ENCODE measurements around the gene TINCR. TPM values are rescaled to one million over a fixed set of nuclear protein-coding genes. Genes with fewer than 3 reads are reported as not detected.

Gene TINCR
- total and polyA plus RNA-seq, 2 of the 13 experiments (the other 11 are each of a cell fraction or from before 2014, with no cell fraction given): 0.17 to 0.33 TPM

GRCh38 chr19:5615756-5616327 is 48.1 kb upstream of the TINCR start:
- H2AFZ ChIP-seq (ENCODE audit: low read length): no peak overlapping the region
- DNase-seq (ENCODE audit: low spot score) (no peak), FAIRE-seq (no peak), ATAC-seq (no peak)
- H4K20me1 ChIP-seq (ENCODE audit: insufficient read depth, low read length): no peaks in the 10 kb centered on the region
- H3K4me1 ChIP-seq (ENCODE audit: insufficient read depth, low read length): peaks cover 27% of the 10 kb centered on the region
- CTCF ChIA-PET (ENCODE audit: low intra/inter-chr PET ratio, low total read pairs): no interaction called here
- no peaks in the 10 kb centered on the region for H3K9me3 ChIP-seq (ENCODE audit: low read length)
- no peak overlapping the region for H3K4me3 ChIP-seq (replicated peaks in 1 of 3; ENCODE audit: insufficient read depth in 1 of 3, low read depth in 2 of 3, low read length in 3 of 3)
- no peak overlapping the region for H3K27ac ChIP-seq (ENCODE audit: extremely low read length, insufficient read depth, low read length)
- no TSS peak for BruUV-seq (replicated peaks)
- in situ Hi-C loops (cut with HindIII; ENCODE audit: extremely low pct_ligation_motif_present, low pct_unique_long_range_greater_than_20kb): no loop called here
- H3K36me3 ChIP-seq (replicated peaks in 1 of 2; ENCODE audit: control insufficient read depth in 1 of 2, insufficient read depth in 2 of 2, low read length in 2 of 2): peaks cover 28 to 74% of the 10 kb centered on the region in 2 experiments
- no peaks in the 10 kb centered on the region for H3K27me3 ChIP-seq (ENCODE audit: control insufficient read depth in 1 of 2, insufficient read depth in 2 of 2, low read length in 2 of 2)
- POLR2A ChIA-PET: no interaction called here
- no peak overlapping the region for H3K4me2 ChIP-seq (ENCODE audit: low read depth, low read length)
- H3K79me2 ChIP-seq (ENCODE audit: insufficient read depth, low read length): peaks cover 38% of the 10 kb centered on the region
- no peak overlapping the region for H3K9ac ChIP-seq (ENCODE audit: insufficient read depth, low read depth, low read length)
- TF ChIP-seq ZNF841 (CRISPR knock-in tag; IDR thresholded peaks at IDR 0.05; ENCODE audit: borderline replicate concordance): no peak
- TF ChIP-seq REXO4 (CRISPR knock-in tag; IDR thresholded peaks at IDR 0.05; ENCODE audit: borderline replicate concordance): no peak
- TF ChIP-seq ZSCAN12 (CRISPR knock-in tag; IDR thresholded peaks at IDR 0.05): no peak
- no peak for TF ChIP-seq ZNF414 (CRISPR knock-in tag; IDR thresholded peaks at IDR 0.05)
- no peak for TF ChIP-seq CEBPZ (IDR thresholded peaks at IDR 0.05; ENCODE audit: low read length)
- TF ChIP-seq, protein P1, sequence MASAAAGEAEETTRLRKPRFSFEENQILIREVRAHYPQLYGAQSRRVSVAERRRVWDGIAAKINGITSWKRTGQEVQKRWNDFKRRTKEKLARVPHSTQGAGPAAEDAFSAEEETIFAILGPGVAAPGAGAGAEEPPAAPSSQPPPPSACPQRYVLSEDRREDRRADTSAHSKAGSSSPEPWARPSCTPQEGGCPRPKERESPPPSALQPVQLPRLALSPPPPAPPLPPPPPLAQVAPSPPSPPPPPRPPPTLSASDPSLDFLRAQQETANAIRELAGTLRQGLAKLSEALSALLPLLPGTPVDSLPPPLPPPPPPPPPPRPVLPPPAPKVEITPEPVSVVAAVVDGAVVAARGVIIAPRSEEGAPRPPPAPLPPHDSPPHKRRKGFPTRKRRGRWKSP (CRISPR knock-in tag; IDR thresholded peaks at IDR 0.05): no peak
- TF ChIP-seq ZKSCAN1 (IDR thresholded peaks at IDR 0.05; ENCODE audit: low read length): no peak
- TF ChIP-seq, protein P2, sequence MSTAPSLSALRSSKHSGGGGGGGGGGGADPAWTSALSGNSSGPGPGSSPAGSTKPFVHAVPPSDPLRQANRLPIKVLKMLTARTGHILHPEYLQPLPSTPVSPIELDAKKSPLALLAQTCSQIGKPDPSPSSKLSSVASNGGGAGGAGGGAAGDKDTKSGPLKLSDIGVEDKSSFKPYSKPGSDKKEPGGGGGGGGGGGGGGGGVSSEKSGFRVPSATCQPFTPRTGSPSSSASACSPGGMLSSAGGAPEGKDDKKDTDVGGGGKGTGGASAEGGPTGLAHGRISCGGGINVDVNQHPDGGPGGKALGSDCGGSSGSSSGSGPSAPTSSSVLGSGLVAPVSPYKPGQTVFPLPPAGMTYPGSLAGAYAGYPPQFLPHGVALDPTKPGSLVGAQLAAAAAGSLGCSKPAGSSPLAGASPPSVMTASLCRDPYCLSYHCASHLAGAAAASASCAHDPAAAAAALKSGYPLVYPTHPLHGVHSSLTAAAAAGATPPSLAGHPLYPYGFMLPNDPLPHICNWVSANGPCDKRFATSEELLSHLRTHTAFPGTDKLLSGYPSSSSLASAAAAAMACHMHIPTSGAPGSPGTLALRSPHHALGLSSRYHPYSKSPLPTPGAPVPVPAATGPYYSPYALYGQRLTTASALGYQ (CRISPR knock-in tag; IDR thresholded peaks at IDR 0.05): no peak
- TF ChIP-seq PAF1 (CRISPR knock-in tag; IDR thresholded peaks at IDR 0.05): no peak
- TF ChIP-seq, protein P3, sequence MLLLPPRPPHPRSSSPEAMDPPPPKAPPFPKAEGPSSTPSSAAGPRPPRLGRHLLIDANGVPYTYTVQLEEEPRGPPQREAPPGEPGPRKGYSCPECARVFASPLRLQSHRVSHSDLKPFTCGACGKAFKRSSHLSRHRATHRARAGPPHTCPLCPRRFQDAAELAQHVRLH (CRISPR knock-in tag; IDR thresholded peaks at IDR 0.05; ENCODE audit: borderline replicate concordance, low read depth): no peak
- no peak for TF ChIP-seq PHF8 (CRISPR knock-in tag; IDR thresholded peaks at IDR 0.05)
- no peak for TF ChIP-seq NFE2 (CRISPR knock-in tag; IDR thresholded peaks at IDR 0.05)
- no peak for TF ChIP-seq SMYD3 (CRISPR knock-in tag; IDR thresholded peaks at IDR 0.05)
- no peak for TF ChIP-seq SRF (IDR thresholded peaks at IDR 0.05; ENCODE audit: low read depth, low read length)
- no peak for TF ChIP-seq JARID2 (CRISPR knock-in tag; IDR thresholded peaks at IDR 0.05; ENCODE audit: insufficient replicate concordance)
- 97% methylated on average over 17 of the region's 17 CpGs for WGBS (ENCODE audit: low lambda C conversion rate)
- intact Hi-C loops (cut with micrococcal nuclease; ENCODE audit: unreplicated experiment): no loop called here

Data from HepG2 (cell line).